Right lobe of liver (tissue), 4 donors: ENCODE data around the gene TMEM107.

Source experiments
- POLR2A ChIP-seq: fragments of 450-650 bp; IDR thresholded peaks from one replicate; pipeline ENCODE4 v1.6.1; 2017; ENCODE audit warnings: antibody characterized with exemption, mild to moderate bottlenecking
- TF ChIP-seq, protein P1 (sequence below), 4 donors: fragments of 200-600 bp in 3 of 4; fragments of 450-650 bp in 1 of 4; IDR thresholded peaks; one replicate each; pipeline versions ENCODE4 v1.5.1 to v1.8.0; 2016 to 2022; ENCODE audit warnings: antibody characterized with exemption in 4 of 4, mild to moderate bottlenecking in 2 of 4
- donor health status: DM: no; HTN: no; CAD: no.
- donor health status: DM: no; HTN: no; CAD: no.
- donor health status: DM: no; HTN: yes; CAD: no.

- TF ChIP-seq, protein P1, sequence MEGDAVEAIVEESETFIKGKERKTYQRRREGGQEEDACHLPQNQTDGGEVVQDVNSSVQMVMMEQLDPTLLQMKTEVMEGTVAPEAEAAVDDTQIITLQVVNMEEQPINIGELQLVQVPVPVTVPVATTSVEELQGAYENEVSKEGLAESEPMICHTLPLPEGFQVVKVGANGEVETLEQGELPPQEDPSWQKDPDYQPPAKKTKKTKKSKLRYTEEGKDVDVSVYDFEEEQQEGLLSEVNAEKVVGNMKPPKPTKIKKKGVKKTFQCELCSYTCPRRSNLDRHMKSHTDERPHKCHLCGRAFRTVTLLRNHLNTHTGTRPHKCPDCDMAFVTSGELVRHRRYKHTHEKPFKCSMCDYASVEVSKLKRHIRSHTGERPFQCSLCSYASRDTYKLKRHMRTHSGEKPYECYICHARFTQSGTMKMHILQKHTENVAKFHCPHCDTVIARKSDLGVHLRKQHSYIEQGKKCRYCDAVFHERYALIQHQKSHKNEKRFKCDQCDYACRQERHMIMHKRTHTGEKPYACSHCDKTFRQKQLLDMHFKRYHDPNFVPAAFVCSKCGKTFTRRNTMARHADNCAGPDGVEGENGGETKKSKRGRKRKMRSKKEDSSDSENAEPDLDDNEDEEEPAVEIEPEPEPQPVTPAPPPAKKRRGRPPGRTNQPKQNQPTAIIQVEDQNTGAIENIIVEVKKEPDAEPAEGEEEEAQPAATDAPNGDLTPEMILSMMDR (IDR thresholded peaks at IDR 0.05) = no peak
- no peak for TF ChIP-seq POLR2A
Observed at GRCh38 chr17:8122924-8123694, 53.1 kb downstream of the TMEM107 start.
